Sciatic nerve (tissue), 2 donors: Measurements from ENCODE around the gene IGF2R. TPM values are rescaled to one million over a fixed set of nuclear protein-coding genes. Genes with fewer than 3 reads are reported as not detected.

Source experiments
- ATAC-seq: fragments of 200-7000 bp; cut with Tn5 transposase; one replicate; pipeline ENCODE4 v1.9.1; 2020; ENCODE audit warnings: mild to moderate bottlenecking, moderate library complexity
- DNase-seq: peaks from one replicate; pipeline ENCODE4 v3.0.0-alpha.2; 2020; ENCODE audit warnings: low spot score
- intact Hi-C: fragments of 100-400 bp; cut with DNase I; formaldehyde crosslinking; loops from one replicate; pipeline ENCODE4 v1.14.2; 2022
- total RNA-seq: library from RNA; stranded (reverse); fragmentation: NEBNext Ultra II Directional; extraction: Animal tissue kit (Norgen Biotek cat#: 25700); gene quantifications from one replicate; pipeline ENCODE4 v1.2.1, GENCODE V29; 2021
- donor health status: DM: no; HTN: no; CAD: no.
- donor health status: DM: no; HTN: no; CAD: no.

Gene IGF2R
- total RNA-seq, 1 donor from 2014 or later, result 71.7 TPM

DNA sequence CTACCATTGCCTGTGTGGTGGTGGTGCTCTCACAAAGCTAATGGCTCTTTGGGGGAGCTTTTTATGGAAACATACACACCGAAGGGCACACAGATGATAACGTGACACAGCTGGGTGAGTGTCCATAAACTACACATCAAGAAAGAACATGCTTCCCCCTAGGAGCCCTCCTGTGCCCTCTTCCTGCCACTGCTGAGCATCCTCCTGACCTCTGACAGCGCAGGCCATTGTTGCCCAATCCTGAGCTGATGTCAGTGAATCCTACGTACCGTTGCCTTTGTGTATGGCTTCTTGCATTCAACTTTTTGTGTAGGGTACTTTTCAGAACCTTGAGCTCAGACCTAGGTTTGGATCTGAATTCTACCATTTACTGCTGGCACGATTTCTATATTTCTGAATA lies 86.9 kb downstream of the IGF2R start:
- DNase-seq (no peak), ATAC-seq (no peak)
- intact Hi-C loops, result no loop called here

DNA sequence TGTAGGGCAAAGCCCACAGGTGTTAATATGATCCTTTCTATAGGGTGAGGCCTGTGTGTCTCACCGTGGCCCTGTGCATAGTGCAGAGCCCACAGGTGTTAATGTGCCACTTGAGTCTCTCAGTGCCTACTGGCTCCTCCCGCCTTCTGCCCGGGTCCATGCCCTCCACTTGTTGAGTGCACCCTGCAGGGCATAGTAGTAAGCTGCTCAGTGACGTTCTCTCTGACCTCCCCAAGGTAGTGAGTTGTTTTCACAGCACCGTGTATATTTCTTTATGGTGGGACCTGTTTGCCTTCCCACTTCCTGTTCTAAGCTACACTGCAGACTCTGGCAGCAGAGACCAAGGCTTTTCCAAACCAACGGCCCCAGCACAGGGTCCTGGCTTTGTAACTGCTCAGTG lies 88.2 kb downstream of the IGF2R start:
- intact Hi-C loops, result no loop called here
- no peak for ATAC-seq

DNA sequence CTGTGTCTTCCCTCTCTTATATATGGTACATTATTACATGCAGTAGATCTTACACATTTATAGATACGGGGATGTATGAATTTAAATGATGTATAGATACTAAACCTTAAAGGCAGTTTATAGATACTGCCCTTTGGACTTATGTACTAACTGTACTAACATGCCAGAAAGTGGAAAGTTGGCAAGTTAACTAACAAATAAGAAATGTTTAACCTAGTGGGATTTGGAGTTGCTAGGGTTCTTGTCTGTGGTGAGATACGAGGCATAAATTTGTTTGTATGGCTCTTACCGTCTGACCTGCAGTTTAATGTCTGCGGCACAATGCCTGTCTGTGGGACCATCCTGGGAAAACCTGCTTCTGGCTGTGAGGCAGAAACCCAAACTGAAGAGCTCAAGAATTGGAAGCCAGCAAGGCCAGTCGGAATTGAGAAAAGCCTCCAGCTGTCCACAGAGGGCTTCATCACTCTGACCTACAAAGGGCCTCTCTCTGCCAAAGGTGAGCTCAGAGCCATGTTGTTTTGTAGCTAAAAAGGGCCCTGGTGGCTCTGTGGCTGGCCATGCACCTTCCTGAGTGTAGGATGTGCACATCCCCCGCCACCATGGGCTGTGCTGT lies 89.8 kb downstream of the IGF2R start:
- no peak for DNase-seq

More for the DNA sequence above, 88.2 kb downstream of the IGF2R start:
- no peak for DNase-seq

DNA sequence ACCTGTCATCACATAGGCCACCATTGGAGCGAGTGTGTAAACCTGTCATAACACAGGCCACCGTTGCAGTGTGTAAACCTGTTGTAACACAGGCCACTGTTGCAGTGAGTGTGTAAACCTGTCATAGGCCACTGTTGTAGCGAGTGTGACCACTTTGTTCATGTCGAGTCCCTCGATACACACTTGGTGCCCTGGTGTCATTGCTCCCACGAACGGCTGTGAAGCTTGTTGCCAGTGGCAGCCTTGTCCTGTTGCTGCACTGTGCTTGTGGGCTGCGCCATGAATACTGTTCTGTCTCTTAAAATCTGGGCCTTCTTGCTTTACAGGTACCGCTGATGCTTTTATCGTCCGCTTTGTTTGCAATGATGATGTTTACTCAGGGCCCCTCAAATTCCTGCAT lies 91.3 kb downstream of the IGF2R start:
- ATAC-seq (no peak), DNase-seq (no peak)
- intact Hi-C loops, result no loop called here

More for the DNA sequence above, 89.8 kb downstream of the IGF2R start:
- intact Hi-C loops, result no loop called here
- ATAC-seq, result no peak

- intact Hi-C loops, result no loop called here
- DNase-seq (no peak), ATAC-seq (no peak)
Measured at GRCh38 chr6:160060920-160061447, 92.1 kb downstream of the IGF2R start.

- no peak for DNase-seq
- ATAC-seq, result no peak
- intact Hi-C loops, result no loop called here
Measured at GRCh38 chr6:160063771-160064413, 95.0 kb downstream of the IGF2R start.

GRCh38 chr6:160065200-160065599 lies 96.3 kb downstream of the IGF2R start:
- intact Hi-C loops, result no loop called here
- DNase-seq (no peak), ATAC-seq (no peak)

- DNase-seq (no peak), ATAC-seq (no peak)
Measured at GRCh38 chr6:160067564-160067963, 98.7 kb downstream of the IGF2R start.

GRCh38 chr6:160068346-160068745 lies 99.5 kb downstream of the IGF2R start:
- DNase-seq (no peak), ATAC-seq (no peak)
- intact Hi-C loops, result no loop called here

More at GRCh38 chr6:160067564-160067963, 98.7 kb downstream of the IGF2R start:
- intact Hi-C loops, result no loop called here

GRCh38 chr6:160069050-160069454 lies 100.2 kb downstream of the IGF2R start:
- no peak for ATAC-seq
- DNase-seq, result no peak
- intact Hi-C loops, result no loop called here

GRCh38 chr6:160069459-160069858 lies 100.6 kb downstream of the IGF2R start:
- intact Hi-C loops, result no loop called here
- ATAC-seq (no peak), DNase-seq (no peak)

DNA sequence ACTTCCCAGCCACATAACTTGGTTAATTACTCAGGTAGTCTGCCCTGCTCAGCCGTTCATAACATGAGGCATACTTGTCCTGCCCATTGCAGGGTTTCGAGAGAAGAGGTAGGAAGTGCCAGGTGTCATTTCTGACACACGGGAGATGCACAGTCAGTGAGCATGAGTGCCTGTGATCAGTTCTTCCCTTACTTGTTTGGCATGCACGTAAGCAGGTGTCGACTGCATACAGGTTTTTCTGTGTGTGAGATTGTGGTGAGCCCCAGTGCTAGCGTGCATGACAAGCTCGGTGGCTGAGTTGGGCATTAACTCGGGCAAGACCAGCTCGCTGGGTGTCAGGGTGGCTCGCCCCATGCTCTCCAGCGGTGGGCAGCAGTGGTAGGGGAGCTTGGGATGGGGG lies 101.5 kb downstream of the IGF2R start:
- intact Hi-C loops, result no loop called here
- no peak for ATAC-seq

GRCh38 chr6:160070831-160071230 lies 101.9 kb downstream of the IGF2R start:
- DNase-seq (no peak), ATAC-seq (no peak)
- intact Hi-C loops, result no loop called here

More for the DNA sequence above, 101.5 kb downstream of the IGF2R start:
- no peak for DNase-seq

- intact Hi-C loops, result no loop called here
- no peak for ATAC-seq
- no peak for DNase-seq
Measured at GRCh38 chr6:160071805-160072690, 103.2 kb downstream of the IGF2R start.

- intact Hi-C loops, result no loop called here
- ATAC-seq (no peak), DNase-seq (no peak)
Measured at GRCh38 chr6:160073272-160073671, 104.4 kb downstream of the IGF2R start.

GRCh38 chr6:160076009-160076408 lies 107.1 kb downstream of the IGF2R start:
- intact Hi-C loops, result no loop called here

DNA sequence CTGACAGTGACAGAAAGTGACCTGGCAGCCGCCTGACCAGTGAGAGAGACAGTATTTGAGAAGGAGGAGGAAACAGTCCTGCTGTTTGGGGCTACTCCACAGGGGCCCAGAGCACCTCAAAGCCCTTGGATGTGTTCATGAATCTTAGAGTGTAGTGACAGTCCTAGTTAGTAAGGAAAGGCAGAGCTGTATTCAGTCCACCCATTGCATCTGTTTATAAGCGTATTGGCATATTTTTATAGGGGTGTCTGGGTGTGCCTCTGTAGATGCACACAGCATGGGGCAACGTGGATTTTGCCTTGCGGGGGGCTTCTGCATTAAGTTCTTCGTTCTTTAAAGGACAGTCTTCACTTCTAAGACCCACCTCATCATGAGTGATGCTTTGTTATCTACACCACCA lies 108.1 kb downstream of the IGF2R start:
- DNase-seq (no peak), ATAC-seq (no peak)
- intact Hi-C loops, result no loop called here

More at GRCh38 chr6:160076009-160076408, 107.1 kb downstream of the IGF2R start:
- no peak for ATAC-seq
- DNase-seq, result no peak

DNA sequence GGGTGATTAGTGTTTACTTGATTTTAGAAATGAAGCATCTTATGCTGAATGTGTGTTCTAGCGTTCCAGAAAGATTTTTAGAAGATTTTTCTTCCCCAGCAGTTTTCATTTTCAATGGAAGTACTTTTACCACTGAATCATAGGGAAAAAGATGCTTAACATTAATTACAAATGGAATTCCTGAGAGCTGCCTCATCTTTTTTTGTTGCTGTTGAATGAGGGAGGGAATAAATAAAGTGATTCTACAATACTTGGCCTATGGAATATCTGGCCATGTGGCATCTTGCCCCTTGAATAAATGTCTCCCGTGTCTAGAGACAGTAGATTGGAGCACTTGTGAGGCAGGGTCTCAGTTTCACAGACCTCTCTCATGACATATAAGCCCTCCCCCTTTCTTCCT lies 108.6 kb downstream of the IGF2R start:
- intact Hi-C loops, result no loop called here
- DNase-seq, result no peak
- ATAC-seq, result no peak

GRCh38 chr6:160078883-160079685 lies 110.2 kb downstream of the IGF2R start:
- ATAC-seq, result no peak
- intact Hi-C loops, result no loop called here
- no peak for DNase-seq
